Naive thymus-derived CD4-positive, alpha-beta T cell (primary cell): ENCODE results near the gene NKPD1. TPM values are rescaled to one million over a fixed set of nuclear protein-coding genes. Genes with fewer than 3 reads are reported as not detected.
A peak's percentile ranks its signal among the peaks of the same experiment; 100 is the strongest.

Experiments
- ATAC-seq: fragments of 150-1000 bp; cut with Tn5 transposase; 2 replicates; pipeline ENCODE4 v1.10.0; 2021; ENCODE audit warnings: mild to moderate bottlenecking, moderate library complexity
- CTCF ChIA-PET: fragments of 350-600 bp; sonication (Branson Sonifier 250); formaldehyde crosslinking; loops from one replicate; lab custom pipeline; 2021; ENCODE audit warnings: antibody characterized with exemption; lab: Charles Lee
- POLR2A ChIA-PET: fragments of 350-600 bp; sonication (Branson Sonifier 250); formaldehyde crosslinking; loops from one replicate; lab custom pipeline; 2021; ENCODE audit warnings: antibody characterized with exemption, inconsistent platforms; lab: Charles Lee
- DNase-seq, 9 donors: peaks; one replicate each; pipeline versions ENCODE4 v3.0.0 to v3.0.0-alpha.2; 2020 to 2022; ENCODE audit warnings: mixed read lengths in 1 of 9
- H3K27ac ChIP-seq: one replicate; pipeline ENCODE4 v1.7.0; 2013; ENCODE audit warnings: mild to moderate bottlenecking, low read depth, low read length, moderate library complexity
- H3K27me3 ChIP-seq, 2 donors: one replicate each; pipeline ENCODE4 v1.7.0; 2013; ENCODE audit warnings: low read length in 2 of 2, mild to moderate bottlenecking in 2 of 2, moderate library complexity in 2 of 2; ENCODE audit not compliant: control insufficient read depth in 2 of 2, insufficient read depth in 2 of 2
- H3K36me3 ChIP-seq, 3 experiments: 1 replicate in 2 of 3; 2 replicates in 1 of 3; pipeline ENCODE4 v1.7.0; 2013; ENCODE audit warnings: low read length in 3 of 3, mild to moderate bottlenecking in 3 of 3, moderate library complexity in 1 of 3; ENCODE audit not compliant: insufficient read depth in 3 of 3, control insufficient read depth in 2 of 3
- H3K4me1 ChIP-seq, 2 donors: one replicate each; pipeline ENCODE4 v1.7.0; 2013; ENCODE audit warnings: low read length in 2 of 2, mild to moderate bottlenecking in 2 of 2, moderate library complexity in 1 of 2; ENCODE audit not compliant: control insufficient read depth in 2 of 2, insufficient read depth in 2 of 2
- H3K4me3 ChIP-seq: 2 replicates; pipeline ENCODE4 v1.7.0; 2013; ENCODE audit warnings: mild to moderate bottlenecking, low read length
- H3K9me3 ChIP-seq, 3 experiments: 1 replicate in 2 of 3; 2 replicates in 1 of 3; pipeline ENCODE4 v1.7.0; 2013; ENCODE audit warnings: low read length in 3 of 3; ENCODE audit not compliant: control insufficient read depth in 2 of 3
- H3K27ac Mint-ChIP-seq, 9 donors: one replicate each; pipeline ENCODE4 v1.8.0; 2020 to 2022; ENCODE audit warnings: mixed read lengths in 9 of 9, mild to moderate bottlenecking in 8 of 9, moderate library complexity in 5 of 9, inconsistent platforms in 2 of 9
- H3K27me3 Mint-ChIP-seq, 5 donors: one replicate each; pipeline ENCODE4 v1.8.0; 2021 to 2022; ENCODE audit warnings: mixed read lengths in 5 of 5, mild to moderate bottlenecking in 1 of 5
- H3K36me3 Mint-ChIP-seq, 5 donors: one replicate each; pipeline ENCODE4 v1.8.0; 2020 to 2022; ENCODE audit warnings: mixed read lengths in 5 of 5, mild to moderate bottlenecking in 3 of 5, inconsistent platforms in 1 of 5
- H3K4me1 Mint-ChIP-seq, 7 donors: one replicate each; pipeline ENCODE4 v1.8.0; 2020 to 2022; ENCODE audit warnings: mixed read lengths in 7 of 7, mild to moderate bottlenecking in 3 of 7, inconsistent platforms in 1 of 7
- H3K4me3 Mint-ChIP-seq, 10 donors: one replicate each; pipeline ENCODE4 v1.8.0; 2020 to 2022; ENCODE audit warnings: mild to moderate bottlenecking in 10 of 10, mixed read lengths in 10 of 10, moderate library complexity in 6 of 10, inconsistent platforms in 2 of 10
- H3K9me3 Mint-ChIP-seq, 11 donors: one replicate each; pipeline ENCODE4 v1.8.0; 2020 to 2022; ENCODE audit warnings: mixed read lengths in 11 of 11, mild to moderate bottlenecking in 4 of 11, inconsistent platforms in 1 of 11, moderate library complexity in 1 of 11
- intact Hi-C, 2 donors: fragments of 100-400 bp; cut with micrococcal nuclease; formaldehyde crosslinking; loops; one replicate each; pipeline ENCODE4 v1.15.1; 2023
- polyA plus RNA-seq, 2 donors: library from polyadenylated mRNA; unstranded; fragments of 300-500 nt; fragmentation: Illumina TruSeq; gene quantifications; one replicate each; pipeline ENCODE4 v1.2.3, GENCODE V29; 2021
- total RNA-seq, 6 experiments: library from RNA in 5 of 6; stranded (reverse) in 5 of 6; gene quantifications; 1 replicate in 5 of 6; 2 replicates in 1 of 6; pipeline ENCODE4 v1.2.3 and lab custom pipeline; 2021 to 2026

Gene NKPD1
- total and polyA plus RNA-seq, 7 experiments from 2014 or later, result 0.07 to 1.2 (median 0.68) TPM

DNA sequence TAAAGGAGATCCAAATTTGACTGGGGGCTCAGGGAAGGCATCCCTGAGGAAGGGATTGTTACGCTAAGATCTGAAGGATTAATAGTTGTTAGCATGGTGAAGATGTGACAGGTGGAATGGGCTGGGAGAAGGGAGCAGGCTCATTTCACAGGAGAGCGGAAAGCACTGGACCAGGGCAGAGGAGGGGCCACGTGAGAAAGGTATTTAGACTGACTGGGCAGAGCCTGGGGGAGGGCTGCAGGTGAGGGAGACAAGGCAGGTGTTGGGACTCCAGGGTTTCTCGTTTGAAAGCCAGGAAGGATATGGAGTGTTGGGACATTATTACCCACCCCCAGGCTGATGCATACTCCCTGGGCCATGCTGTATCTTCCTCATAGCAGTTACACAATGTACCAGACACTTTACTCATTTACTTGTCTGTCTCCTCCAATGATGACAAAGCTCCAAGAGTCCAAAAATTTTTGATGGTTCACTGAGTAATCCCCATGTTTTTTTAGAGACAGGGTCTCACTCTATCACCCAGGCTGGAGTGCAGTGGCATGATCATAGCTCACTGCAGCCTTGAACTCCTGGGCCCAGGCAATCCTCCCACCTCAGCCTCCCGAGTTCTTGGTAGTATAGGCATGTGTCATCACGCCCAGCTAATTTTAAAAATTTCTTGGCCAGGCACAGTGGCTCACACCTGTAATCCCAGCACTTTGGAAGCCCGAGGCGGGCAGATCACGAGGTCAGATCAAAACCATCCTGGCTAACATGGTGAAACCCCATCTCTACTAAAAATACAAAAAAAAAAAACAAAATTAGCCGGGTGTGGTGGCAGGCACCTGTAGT is 14.9 kb upstream of the NKPD1 start:
- no peak overlapping the region for H3K4me3 ChIP-seq
- intact Hi-C loops, result loop anchor here (5.0 to 10.0 kb wide), 4 partner anchors 98 to 712 kb away; partner anchors contain the start of genes GEMIN7 (in 1 of the 2), IRF2BP1 (in 1 of the 2), QPCTL (in 1 of the 2) and SNRPD2 (in 1 of the 2)
- CTCF ChIA-PET, result no interaction called here
- POLR2A ChIA-PET, result interaction anchor here (0.7 to 1.0 kb wide), 2 partner anchors 8 to 304 kb away, joined by 3 read pairs; no protein-coding TSS in a partner anchor
- H3K36me3 ChIP-seq, result no peaks in the 10 kb centered on the region
- ATAC-seq (no peak), DNase-seq (no peak)
- peaks cover 0 to 2% (median 0%) of the 10 kb centered on the region in 11 donors for H3K9me3 Mint-ChIP-seq
- H3K27me3 Mint-ChIP-seq, result no peaks in the 10 kb centered on the region
- H3K9me3 ChIP-seq, result no peaks in the 10 kb centered on the region
- H3K27me3 ChIP-seq, result no peaks in the 10 kb centered on the region
- H3K36me3 Mint-ChIP-seq, result peaks cover 0 to 4% (median 3%) of the 10 kb centered on the region in 5 donors
- H3K4me3 Mint-ChIP-seq, result peak overlapping the region in 9 of 10 donors; percentile 15 to 80 (median 33)
- H3K4me1 Mint-ChIP-seq, result peaks cover 10 to 67% (median 50%) of the 10 kb centered on the region in 7 donors
- peak overlapping the region in 8 of 9 donors; percentile 1 to 86 (median 50) for H3K27ac Mint-ChIP-seq
- peaks cover 34 to 48% of the 10 kb centered on the region in 2 donors for H3K4me1 ChIP-seq
- no peak overlapping the region for H3K27ac ChIP-seq

DNA sequence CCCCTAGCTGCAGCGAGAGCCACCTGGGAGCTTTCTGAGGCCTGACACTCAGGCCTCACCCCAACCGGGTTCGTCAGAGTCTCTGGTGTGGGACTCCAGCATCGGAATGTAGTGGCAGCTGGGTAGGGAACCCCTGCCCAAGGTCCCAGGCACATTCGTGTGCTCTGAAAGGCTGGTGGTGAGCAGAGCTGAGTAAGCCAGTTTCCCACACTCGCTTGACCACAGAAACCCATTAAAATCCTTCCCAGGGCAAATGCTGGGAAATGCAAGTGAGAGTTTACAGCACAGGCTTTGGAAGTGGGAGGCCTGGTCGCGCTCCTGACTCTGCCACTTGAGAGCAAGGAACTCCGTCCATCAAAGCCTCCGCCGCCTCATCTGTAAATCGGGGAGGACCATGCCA is 13.0 kb upstream of the NKPD1 start:
- peaks cover 0 to 4% (median 3%) of the 10 kb centered on the region in 5 donors for H3K36me3 Mint-ChIP-seq
- Histone ChIP-seq H3K4me1 (peaks cover 34 to 50% of the 10 kb centered on the region in 2 donors), H3K36me3 (peaks cover 0 to under 1% (median 0%) of the 10 kb centered on the region in 3 experiments), H3K4me3 (no peak overlapping the region), H3K9me3 (no peaks in the 10 kb centered on the region), H3K27me3 (no peaks in the 10 kb centered on the region), H3K27ac (peak overlapping the region; percentile 46)
- H3K4me1 Mint-ChIP-seq, result peaks cover 12 to 67% (median 48%) of the 10 kb centered on the region in 7 donors
- intact Hi-C loops, result loop anchor here in 1 of 2 donors (10.0 kb wide), 1 partner anchor 521 kb away; the partner anchor contains the start of genes QPCTL and SNRPD2
- peak overlapping the region in 4 of 10 donors; percentile 6 to 67 (median 28) for H3K4me3 Mint-ChIP-seq
- ChIA-PET CTCF (no interaction called here), POLR2A (no interaction called here)
- no peak for DNase-seq
- peak overlapping the region in 8 of 9 donors; percentile 9 to 96 (median 72) for H3K27ac Mint-ChIP-seq
- no peaks in the 10 kb centered on the region for H3K27me3 Mint-ChIP-seq
- H3K9me3 Mint-ChIP-seq, result peaks cover 0 to 2% (median 0%) of the 10 kb centered on the region in 11 donors
- ATAC-seq, result no peak

DNA sequence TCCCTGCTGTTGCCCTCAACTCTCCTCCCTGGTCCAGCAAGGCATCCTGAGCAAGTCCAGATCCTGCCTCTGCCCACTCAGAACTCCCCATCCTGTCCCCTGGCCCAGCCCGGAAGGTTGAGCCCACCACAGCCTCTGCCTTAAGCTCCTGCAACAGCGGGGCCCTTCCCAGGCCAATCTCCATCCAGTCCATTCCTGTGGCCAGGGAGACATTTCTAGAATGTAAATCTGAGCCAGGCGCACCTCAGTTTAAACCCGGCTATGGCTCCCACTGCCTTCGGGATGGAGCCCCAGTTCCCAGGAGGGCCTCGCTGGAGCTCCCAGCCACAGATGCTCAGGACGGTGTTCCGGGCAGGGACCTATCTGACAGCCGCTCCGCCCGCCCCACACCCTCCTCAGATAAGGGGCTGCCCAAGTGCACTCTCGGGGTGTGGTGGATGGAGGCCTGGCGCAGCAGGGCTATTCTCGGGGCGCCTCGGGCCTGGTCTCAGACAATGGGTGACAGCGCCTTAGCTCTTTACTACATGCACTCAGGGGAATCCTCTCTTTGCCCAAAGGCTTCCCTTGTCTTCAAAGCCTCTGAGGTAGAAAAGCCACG is 11.9 kb upstream of the NKPD1 start:
- Mint-ChIP-seq H3K9me3 (peaks cover 0 to 2% (median 0%) of the 10 kb centered on the region in 11 donors), H3K4me1 (peaks cover 12 to 62% (median 46%) of the 10 kb centered on the region in 7 donors), H3K27me3 (no peaks in the 10 kb centered on the region), H3K36me3 (peaks cover 0 to 3% (median 2%) of the 10 kb centered on the region in 5 donors), H3K27ac (peak overlapping the region; percentile 20 to 96 (median 85)), H3K4me3 (peak overlapping the region in 8 of 10 donors; percentile 57 to 94 (median 68))
- H3K4me3 ChIP-seq, result peak overlapping the region; percentile 3
- no peaks in the 10 kb centered on the region for H3K9me3 ChIP-seq
- DNase-seq (no peak), ATAC-seq (no peak)
- CTCF ChIA-PET, result no interaction called here
- intact Hi-C loops, result loop anchor here in 1 of 2 donors (10.0 kb wide), 1 partner anchor 522 kb away; the partner anchor contains the start of genes QPCTL and SNRPD2
- peaks cover 34 to 50% of the 10 kb centered on the region in 2 donors for H3K4me1 ChIP-seq
- peaks cover 0 to 6% (median 0%) of the 10 kb centered on the region in 3 experiments for H3K36me3 ChIP-seq
- H3K27ac ChIP-seq, result peak overlapping the region; percentile 61
- H3K27me3 ChIP-seq, result no peaks in the 10 kb centered on the region
- POLR2A ChIA-PET, result no interaction called here

DNA sequence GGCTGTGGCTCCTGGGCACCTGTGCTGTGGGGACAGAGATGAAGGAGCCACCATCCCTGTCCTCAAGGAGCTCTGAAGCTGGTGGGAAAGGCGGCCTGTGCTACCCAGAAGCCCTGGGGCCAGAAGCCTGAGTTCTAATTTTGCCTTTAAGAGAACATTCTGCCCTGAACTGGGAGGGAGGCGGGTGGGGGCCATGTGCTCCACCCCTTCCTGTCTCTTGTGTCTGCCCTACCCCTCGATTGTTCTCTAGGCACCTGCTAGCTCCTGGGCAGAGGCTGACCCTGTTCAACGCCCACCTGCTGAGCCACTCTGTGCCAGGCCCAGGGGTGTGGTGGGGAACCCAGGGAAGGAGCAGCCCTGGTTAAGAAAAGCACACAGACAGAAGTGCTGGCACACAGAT is 11.4 kb upstream of the NKPD1 start:
- H3K27ac ChIP-seq, result peak overlapping the region; percentile 61
- H3K9me3 Mint-ChIP-seq, result peaks cover 0 to 2% (median 0%) of the 10 kb centered on the region in 11 donors
- no peaks in the 10 kb centered on the region for H3K27me3 ChIP-seq
- no peaks in the 10 kb centered on the region for H3K9me3 ChIP-seq
- DNase-seq, result peak in 6 of 9 donors; percentile 28 to 39 (median 29)
- ChIA-PET POLR2A (interaction anchor here (0.8 to 1.5 kb wide), 4 partner anchors 19 to 92 kb away, joined by 3 read pairs; no protein-coding TSS in a partner anchor), CTCF (interaction anchor here (1.5 kb wide), 1 partner anchor 46 kb away, joined by 5 read pairs; no protein-coding TSS in a partner anchor)
- H3K36me3 Mint-ChIP-seq, result peaks cover 0 to 3% (median 2%) of the 10 kb centered on the region in 5 donors
- H3K27me3 Mint-ChIP-seq, result no peaks in the 10 kb centered on the region
- peaks cover 12 to 57% (median 45%) of the 10 kb centered on the region in 7 donors for H3K4me1 Mint-ChIP-seq
- H3K36me3 ChIP-seq, result peaks cover 0 to 6% (median 0%) of the 10 kb centered on the region in 3 experiments
- H3K4me3 ChIP-seq, result peak overlapping the region; percentile 3
- peak; percentile 59 for ATAC-seq
- H3K4me3 Mint-ChIP-seq, result peak overlapping the region in 9 of 10 donors; percentile 57 to 94 (median 67)
- peaks cover 31 to 46% of the 10 kb centered on the region in 2 donors for H3K4me1 ChIP-seq
- intact Hi-C loops, result loop anchor here in 1 of 2 donors (10.0 kb wide), 1 partner anchor 523 kb away; the partner anchor contains the start of genes QPCTL and SNRPD2
- H3K27ac Mint-ChIP-seq, result peak overlapping the region; percentile 62 to 96 (median 85)

DNA sequence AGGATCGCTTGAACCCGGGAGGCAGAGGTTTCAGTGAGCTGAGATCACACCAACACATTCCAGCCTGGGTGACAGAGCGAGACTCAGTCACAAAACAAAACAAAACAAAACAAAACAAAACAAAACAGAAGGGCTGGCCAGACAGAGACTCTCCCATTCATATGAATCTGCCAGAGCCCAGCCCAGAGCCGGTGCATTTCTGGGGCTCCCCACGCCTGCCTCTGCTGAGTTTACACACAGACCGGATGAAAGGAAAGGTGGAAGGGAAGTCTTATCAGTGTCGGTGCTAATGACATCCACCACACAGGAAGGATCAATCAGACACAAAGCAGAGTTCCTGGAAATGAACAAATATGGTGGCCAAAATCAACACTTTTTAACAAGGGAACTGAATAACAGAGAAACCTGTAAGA is 10.4 kb upstream of the NKPD1 start:
- Mint-ChIP-seq H3K36me3 (peaks cover 0 to 3% (median 2%) of the 10 kb centered on the region in 5 donors), H3K27me3 (no peaks in the 10 kb centered on the region), H3K4me3 (peak overlapping the region; percentile 69 to 94 (median 83)), H3K9me3 (peaks cover 0 to 2% (median 0%) of the 10 kb centered on the region in 11 donors), H3K4me1 (peaks cover 12 to 62% (median 44%) of the 10 kb centered on the region in 7 donors), H3K27ac (peak overlapping the region; percentile 88 to 99 (median 95))
- intact Hi-C loops, result loop anchor here in 1 of 2 donors (10.0 kb wide), 1 partner anchor 524 kb away; the partner anchor contains the start of genes QPCTL and SNRPD2
- Histone ChIP-seq H3K36me3 (peaks cover 0 to 6% (median 0%) of the 10 kb centered on the region in 3 experiments), H3K9me3 (no peaks in the 10 kb centered on the region), H3K27ac (peak overlapping the region; percentile 71), H3K4me1 (peaks cover 29 to 43% of the 10 kb centered on the region in 2 donors), H3K4me3 (peak overlapping the region; percentile 22), H3K27me3 (no peaks in the 10 kb centered on the region)
- POLR2A ChIA-PET, result interaction anchor here (0.8 to 1.5 kb wide), 5 partner anchors 10 to 91 kb away, joined by 3 read pairs; no protein-coding TSS in a partner anchor
- DNase-seq (peak in 7 of 9 donors; percentile 37 to 63 (median 52)), ATAC-seq (peak; percentile 87)
- CTCF ChIA-PET, result interaction anchor here (0.6 to 1.5 kb wide), 2 partner anchors 23 to 45 kb away, joined by 3 to 5 read pairs; no protein-coding TSS in a partner anchor
